HEK293T (cell line): ENCODE measurements around the gene TOB1.

Source experiments
- ELF4 ChIP-seq: fragments of 450-650 bp; IDR thresholded peaks from 2 replicates; pipeline ENCODE4 v1.6.1; 2017; ENCODE audit warnings: antibody characterized with exemption
- FOXA1 ChIP-seq: fragments of 450-650 bp; IDR thresholded peaks from 2 replicates; pipeline ENCODE4 v1.6.1; 2016; ENCODE audit warnings: mild to moderate bottlenecking
- FOXK2 ChIP-seq: fragments of 450-650 bp; IDR thresholded peaks from 2 replicates; pipeline ENCODE4 v1.6.1; 2016; ENCODE audit warnings: mild to moderate bottlenecking
- HDGF ChIP-seq: fragments of 450-650 bp; IDR thresholded peaks from 2 replicates; pipeline ENCODE4 v1.6.1; 2017; ENCODE audit warnings: antibody characterized with exemption, borderline replicate concordance
- L3MBTL2 ChIP-seq: fragments of 450-650 bp; conservative IDR thresholded peaks from 2 replicates; pipeline ENCODE4 v1.6.1; 2016; ENCODE audit warnings: mild to moderate bottlenecking
- SUZ12 ChIP-seq: fragments of 450-650 bp; IDR thresholded peaks from 2 replicates; pipeline ENCODE4 v1.6.1; 2016; ENCODE audit warnings: mild to moderate bottlenecking
- TF ChIP-seq, protein P1 (sequence below): fragments of 450-650 bp; IDR thresholded peaks from 2 replicates; pipeline ENCODE4 v1.6.1; 2016

GRCh38 chr17:50890675-50891516 is 24.7 kb upstream of the TOB1 start:
- TF ChIP-seq ELF4 (no peak), FOXK2 (no peak), SUZ12 (no peak), FOXA1 (no peak), HDGF (no peak), L3MBTL2 (no peak)
- TF ChIP-seq, protein P1, sequence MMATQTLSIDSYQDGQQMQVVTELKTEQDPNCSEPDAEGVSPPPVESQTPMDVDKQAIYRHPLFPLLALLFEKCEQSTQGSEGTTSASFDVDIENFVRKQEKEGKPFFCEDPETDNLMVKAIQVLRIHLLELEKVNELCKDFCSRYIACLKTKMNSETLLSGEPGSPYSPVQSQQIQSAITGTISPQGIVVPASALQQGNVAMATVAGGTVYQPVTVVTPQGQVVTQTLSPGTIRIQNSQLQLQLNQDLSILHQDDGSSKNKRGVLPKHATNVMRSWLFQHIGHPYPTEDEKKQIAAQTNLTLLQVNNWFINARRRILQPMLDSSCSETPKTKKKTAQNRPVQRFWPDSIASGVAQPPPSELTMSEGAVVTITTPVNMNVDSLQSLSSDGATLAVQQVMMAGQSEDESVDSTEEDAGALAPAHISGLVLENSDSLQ, result no peak
